B cell (primary cell): ENCODE data around the gene NFIB. TPM values are rescaled to one million over a fixed set of nuclear protein-coding genes. Genes with fewer than 3 reads are reported as not detected.

Source experiments
- ATAC-seq: fragments of 200-7000 bp; cut with Tn5 transposase; one replicate; pipeline ENCODE4 v1.10.0; 2021; ENCODE audit warnings: low read depth, mild to moderate bottlenecking, moderate number of reproducible peaks, moderate library complexity
- CTCF ChIA-PET: fragments of 350-600 bp; sonication (Branson Sonifier 250); formaldehyde crosslinking; loops from one replicate; lab custom pipeline; 2021; ENCODE audit warnings: antibody characterized with exemption, inconsistent platforms; lab: Charles Lee
- POLR2A ChIA-PET: fragments of 350-600 bp; sonication (Branson Sonifier 250); formaldehyde crosslinking; loops from one replicate; lab custom pipeline; 2021; ENCODE audit warnings: antibody characterized with exemption; lab: Charles Lee
- DNase-seq: peaks from one replicate; pipeline ENCODE4 v3.0.0; 2013
- H2AFZ ChIP-seq: 2 replicates; pipeline ENCODE4 v1.6.1; 2012; ENCODE audit warnings: mild to moderate bottlenecking, low read depth, low read length; ENCODE audit not compliant: insufficient read depth, poor library complexity, severe bottlenecking
- H3K27ac ChIP-seq, 2 donors: 1 replicate in 1 of 2; 2 replicates in 1 of 2; pipeline ENCODE4 v1.5.1; 2012 to 2013; ENCODE audit warnings: low read length in 2 of 2, mild to moderate bottlenecking in 2 of 2, moderate library complexity in 1 of 2
- H3K27me3 ChIP-seq, 4 experiments: fragments of 200-600 bp in 1 of 4; sonication (generic) in 1 of 4; replicated peaks in 1 of 4; 1 replicate in 2 of 4; 2 replicates in 2 of 4; pipeline versions ENCODE4 v1.6.1 to v1.7.0; 2013 to 2016; ENCODE audit warnings: low read length in 3 of 4, mild to moderate bottlenecking in 2 of 4, mixed read lengths in 1 of 4, moderate library complexity in 1 of 4; ENCODE audit not compliant: insufficient read depth in 4 of 4, control insufficient read depth in 3 of 4; ENCODE audit errors: control extremely low read depth in 1 of 4
- H3K36me3 ChIP-seq, 2 experiments: replicated peaks in 1 of 2; 1 replicate in 1 of 2; 2 replicates in 1 of 2; pipeline versions ENCODE4 v1.6.1 to v1.7.1; 2013; ENCODE audit warnings: low read length in 1 of 2; ENCODE audit not compliant: insufficient read depth in 2 of 2, control insufficient read depth in 1 of 2; ENCODE audit errors: control extremely low read depth in 1 of 2, extremely low read depth in 1 of 2
- H3K4me1 ChIP-seq, 2 donors: fragments of 200-600 bp in 1 of 2; sonication (generic) in 1 of 2; 1 replicate in 1 of 2; 2 replicates in 1 of 2; pipeline versions ENCODE4 v1.5.1 to v1.6.1; 2013 to 2017; ENCODE audit warnings: low read length in 2 of 2; ENCODE audit not compliant: control insufficient read depth in 2 of 2, insufficient read depth in 2 of 2
- H3K4me2 ChIP-seq: replicated peaks from 2 replicates; pipeline ENCODE3; 2012; ENCODE audit warnings: mild to moderate bottlenecking, low read depth, low read length; ENCODE audit not compliant: poor library complexity, severe bottlenecking
- H3K4me3 ChIP-seq, 5 experiments: fragments of 200-600 bp in 1 of 5; sonication (generic) in 1 of 5; 1 replicate in 3 of 5; 2 replicates in 2 of 5; pipeline versions ENCODE4 v1.5.1 to v1.7.0; 2011 to 2016; ENCODE audit warnings: low read length in 4 of 5, mild to moderate bottlenecking in 4 of 5, low read depth in 2 of 5, control low read depth in 1 of 5, moderate library complexity in 1 of 5; ENCODE audit not compliant: insufficient read depth in 1 of 5; ENCODE audit errors: control extremely low read depth in 1 of 5, extremely low read depth in 1 of 5
- H3K79me2 ChIP-seq: fragments of 200-600 bp; sonication (generic); one replicate; pipeline ENCODE4 v1.6.0; 2016; ENCODE audit warnings: low read length; ENCODE audit not compliant: control insufficient read depth, insufficient read depth
- H3K9ac ChIP-seq: fragments of 200-600 bp; sonication (generic); 2 replicates; pipeline ENCODE4 v1.6.1; 2017; ENCODE audit warnings: mild to moderate bottlenecking, low read length, moderate library complexity
- H3K9me3 ChIP-seq, 3 donors: one replicate each; pipeline versions ENCODE4 v1.6.1 to v1.7.1; 2013; ENCODE audit warnings: low read length in 2 of 3; ENCODE audit not compliant: control insufficient read depth in 2 of 3, insufficient read depth in 1 of 3; ENCODE audit errors: control extremely low read depth in 1 of 3
- H4K20me1 ChIP-seq: 2 replicates; pipeline ENCODE4 v1.6.0; 2012; ENCODE audit warnings: mild to moderate bottlenecking, low read length; ENCODE audit not compliant: insufficient read depth, control insufficient read depth, poor library complexity, severe bottlenecking
- H3K27ac Mint-ChIP-seq: one replicate; pipeline ENCODE4 v1.8.0; 2021; ENCODE audit warnings: mixed read lengths
- H3K27me3 Mint-ChIP-seq: one replicate; pipeline ENCODE4 v1.8.0; 2021; ENCODE audit warnings: mixed read lengths
- H3K4me1 Mint-ChIP-seq: one replicate; pipeline ENCODE4 v1.8.0; 2021; ENCODE audit warnings: mixed read lengths
- H3K4me3 Mint-ChIP-seq: one replicate; pipeline ENCODE4 v1.8.0; 2021; ENCODE audit warnings: mixed read lengths
- H3K9me3 Mint-ChIP-seq: one replicate; pipeline ENCODE4 v1.8.0; 2022; ENCODE audit warnings: mixed read lengths; ENCODE audit not compliant: insufficient read depth
- CTCF ChIP-seq: fragments of 200-600 bp; IDR thresholded peaks from one replicate; pipeline ENCODE4 v1.8.0; 2022; ENCODE audit warnings: antibody characterized with exemption, mild to moderate bottlenecking
- EZH2 ChIP-seq: IDR thresholded peaks from 2 replicates; pipeline ENCODE4 v1.6.1; 2012; ENCODE audit warnings: borderline replicate concordance, low read depth, mild to moderate bottlenecking, moderate library complexity, low read length; ENCODE audit not compliant: insufficient read depth, poor library complexity, severe bottlenecking
- WGBS: methylation state at CpG from one replicate; pipeline ENCODE4 v1.1.5; 2013; ENCODE audit warnings: missing lambda C conversion rate; ENCODE audit not compliant: insufficient coverage; 5-methylcytosine and 5-hydroxymethylcytosine counted together
- intact Hi-C: fragments of 100-400 bp; cut with micrococcal nuclease; formaldehyde crosslinking; loops from one replicate; pipeline ENCODE4 v1.10.0; 2022
- polyA plus RNA-seq: library from polyadenylated mRNA; depleted of rRNA; stranded (reverse); fragments of >200 nt; gene quantifications from 2 replicates; pipeline ENCODE4 v1.2.3, GENCODE V29; 2012
- total RNA-seq, 2 donors: library from RNA; stranded (reverse); fragments of 120-200 nt in 1 of 2; gene quantifications; 1 replicate in 1 of 2; 2 replicates in 1 of 2; pipeline versions ENCODE4 v1.2.3 to v1.2.4, GENCODE V29; 2013 to 2022

Gene NFIB
- total and polyA plus RNA-seq, 2 donors (not counting 1 experiment from before 2014, with no cell fraction given), result not detected

GRCh38 chr9:14061936-14062585 lies 251.9 kb downstream of the NFIB start:
- intact Hi-C loops, result no loop called here
- no peaks in the 10 kb centered on the region for H3K9me3 Mint-ChIP-seq

GRCh38 chr9:14058325-14058688 lies 255.6 kb downstream of the NFIB start:
- Histone ChIP-seq H2AFZ (no peak overlapping the region), H3K27me3 (no peaks in the 10 kb centered on the region), H3K4me3 (no peak overlapping the region), H3K4me2 (no peak overlapping the region), H3K27ac (no peak overlapping the region), H4K20me1 (no peaks in the 10 kb centered on the region), H3K4me1 (no peaks in the 10 kb centered on the region), H3K9me3 (peaks cover 0 to 4% (median 0%) of the 10 kb centered on the region in 3 donors), H3K9ac (no peak overlapping the region), H3K79me2 (no peaks in the 10 kb centered on the region), H3K36me3 (no peaks in the 10 kb centered on the region)
- Mint-ChIP-seq H3K27me3 (no peaks in the 10 kb centered on the region), H3K9me3 (no peaks in the 10 kb centered on the region), H3K4me1 (no peaks in the 10 kb centered on the region), H3K27ac (no peak overlapping the region), H3K4me3 (no peak overlapping the region)
- ATAC-seq, result no peak
- whole genome bisulfite sequencing, result 100% methylated on average over 4 of the region's 5 CpGs
- ChIA-PET CTCF (no interaction called here), POLR2A (no interaction called here)
- no peak for DNase-seq
- TF ChIP-seq CTCF (no peak), EZH2 (no peak)
- intact Hi-C loops, result no loop called here

More at GRCh38 chr9:14061936-14062585, 251.9 kb downstream of the NFIB start:
- DNase-seq, result no peak
- Histone ChIP-seq H3K4me3 (no peak overlapping the region), H3K9ac (no peak overlapping the region), H3K9me3 (peaks cover 0 to 4% (median 0%) of the 10 kb centered on the region in 3 donors), H3K27me3 (no peaks in the 10 kb centered on the region), H3K4me2 (no peak overlapping the region), H4K20me1 (no peaks in the 10 kb centered on the region), H2AFZ (no peak overlapping the region), H3K27ac (no peak overlapping the region), H3K4me1 (no peaks in the 10 kb centered on the region), H3K79me2 (no peaks in the 10 kb centered on the region), H3K36me3 (no peaks in the 10 kb centered on the region)
- no peaks in the 10 kb centered on the region for H3K4me1 Mint-ChIP-seq
- WGBS, result 93% methylated on average over 12 of the region's 15 CpGs
- no peaks in the 10 kb centered on the region for H3K27me3 Mint-ChIP-seq
- ChIA-PET CTCF (no interaction called here), POLR2A (no interaction called here)
- H3K4me3 Mint-ChIP-seq, result no peak overlapping the region
- no peak for ATAC-seq
- H3K27ac Mint-ChIP-seq, result no peak overlapping the region
- TF ChIP-seq EZH2, result no peak
- TF ChIP-seq CTCF, result no peak
